ENCODE data around the gene MCF2L.
"Not testable (repeated sequence)": the region's sequence is repeated elsewhere in the genome, so short reads cannot be mapped to it uniquely, and the experiment has no call there.

Gene MCF2L

DNA sequence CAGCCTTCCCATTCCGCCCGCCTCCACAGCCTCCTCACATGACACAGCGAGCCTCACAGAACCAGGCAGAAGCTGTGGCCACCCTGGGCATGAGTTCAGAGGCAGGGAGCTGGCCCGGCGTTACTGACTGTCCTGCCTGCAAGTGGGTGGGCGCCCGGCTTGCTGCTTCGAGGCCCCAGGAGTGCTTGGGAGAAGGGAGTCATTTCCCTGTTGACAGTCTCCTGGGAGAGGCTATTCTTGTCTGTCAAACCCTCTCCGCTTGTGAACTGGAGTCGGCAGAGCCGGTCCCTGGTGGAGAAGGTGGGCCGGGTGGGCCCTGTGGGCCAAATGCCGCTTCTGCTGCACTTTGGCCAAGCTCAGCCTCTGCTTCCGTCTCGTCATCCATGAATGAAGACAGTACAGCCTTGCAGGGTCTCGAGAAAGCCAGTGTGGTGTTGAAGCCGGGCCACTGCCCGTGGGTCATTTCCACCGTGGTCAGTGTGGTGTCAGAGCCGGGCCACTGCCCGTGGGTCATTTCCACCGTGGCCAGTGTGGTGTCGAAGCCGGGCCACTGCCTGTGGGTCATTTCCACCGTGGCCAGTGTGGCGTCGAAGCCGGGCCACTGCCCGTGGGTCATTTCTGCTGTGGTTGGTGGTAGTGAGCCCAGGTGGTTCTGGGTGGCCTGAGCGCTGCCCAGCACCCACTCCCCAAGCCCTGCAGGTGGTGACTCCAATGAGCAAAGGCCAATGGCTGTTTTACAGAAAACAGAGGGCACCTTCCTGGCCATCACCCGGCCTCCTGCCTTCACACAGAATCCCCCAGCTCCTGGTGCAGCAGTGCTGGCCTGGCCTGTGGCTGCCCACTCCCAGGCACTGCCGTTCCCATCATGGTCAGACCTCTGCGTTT, 123.1 kb downstream of the MCF2L start:
- FAIRE-seq (no peak), DNase-seq (ENCODE audit: low spot score) (no peak)

DNA sequence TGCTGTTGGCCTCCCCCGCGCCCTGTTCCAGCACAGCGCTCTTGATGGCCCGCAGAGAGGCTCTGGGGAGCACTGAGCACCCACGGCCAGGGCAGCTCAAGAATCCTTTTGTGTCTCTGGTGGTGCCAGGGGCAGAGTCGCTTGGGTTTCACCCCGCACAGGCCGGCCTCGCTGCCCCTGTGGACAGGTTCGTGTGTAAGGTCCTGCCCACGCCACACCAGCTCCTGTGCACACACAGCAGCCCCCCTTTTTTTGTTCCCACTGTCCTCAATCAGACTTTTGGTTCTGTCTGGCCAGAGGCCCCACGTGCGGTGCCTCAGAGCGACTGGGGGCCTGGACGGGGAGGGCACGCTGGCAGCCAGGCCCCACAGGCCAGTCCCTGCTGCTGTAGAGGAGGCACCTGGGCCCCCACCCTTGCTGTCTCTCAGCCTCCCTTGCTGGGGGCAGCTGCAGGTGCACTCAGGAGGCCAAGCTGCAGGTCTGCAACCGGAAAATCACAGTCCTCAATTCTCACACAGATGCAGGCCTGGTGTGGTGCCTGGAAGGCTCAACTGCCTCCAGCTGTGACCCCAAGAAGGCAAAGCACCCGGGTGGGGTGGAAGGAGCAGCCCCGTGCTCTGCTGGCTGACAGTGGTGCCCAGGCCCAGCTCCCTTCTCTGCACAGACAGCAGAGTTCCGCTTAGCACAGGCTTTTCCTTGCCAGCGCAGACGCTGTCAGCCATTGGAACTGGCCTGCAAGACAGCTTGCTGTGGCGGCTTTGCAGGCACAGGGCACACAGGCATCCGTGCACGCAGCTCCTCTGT, 124.0 kb downstream of the MCF2L start:
- DNase-seq (ENCODE audit: low spot score) (no peak), FAIRE-seq (no peak)

DNA sequence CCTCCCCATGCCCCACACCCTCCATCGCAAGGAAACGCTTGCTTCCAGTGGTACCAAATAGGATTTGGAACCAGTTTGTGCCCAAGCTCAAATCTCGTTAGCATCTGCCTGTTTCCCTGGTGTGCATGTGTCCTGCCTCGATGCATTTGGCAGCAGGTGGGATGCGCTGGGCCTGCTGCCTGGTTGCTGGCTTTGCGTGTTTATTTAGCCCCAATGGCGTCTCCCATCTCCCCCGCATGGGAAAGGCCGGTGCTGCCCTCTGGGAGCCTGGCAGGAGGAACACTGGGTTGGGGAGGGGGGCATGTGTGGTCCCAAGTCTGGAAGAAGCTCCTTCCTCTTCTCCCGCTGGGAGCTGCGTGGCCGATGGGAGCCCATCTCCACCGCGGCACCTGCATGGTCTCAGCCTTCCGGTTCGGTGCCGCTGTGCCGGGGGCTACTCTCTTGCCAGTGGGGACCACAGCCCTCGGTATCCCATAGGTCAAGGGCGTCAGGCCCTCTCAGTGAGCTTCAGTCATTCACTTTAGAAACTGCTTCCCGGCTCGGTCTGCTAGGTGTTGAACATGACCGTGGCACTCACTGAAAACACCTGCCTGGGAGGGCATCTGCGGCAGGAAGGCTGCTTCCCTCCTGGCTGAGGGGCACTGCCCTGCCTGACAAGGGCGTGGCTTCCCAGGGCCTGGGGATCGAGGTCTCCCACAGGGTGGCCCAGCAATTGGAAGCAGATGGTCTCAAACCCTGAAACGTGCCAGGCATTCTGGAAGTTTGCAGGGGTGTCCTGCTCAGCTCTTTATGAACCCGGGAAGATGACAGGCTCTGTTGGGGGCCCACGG, 124.8 kb downstream of the MCF2L start:
- FAIRE-seq: no peak
- no peak for DNase-seq (ENCODE audit: low spot score)

DNA sequence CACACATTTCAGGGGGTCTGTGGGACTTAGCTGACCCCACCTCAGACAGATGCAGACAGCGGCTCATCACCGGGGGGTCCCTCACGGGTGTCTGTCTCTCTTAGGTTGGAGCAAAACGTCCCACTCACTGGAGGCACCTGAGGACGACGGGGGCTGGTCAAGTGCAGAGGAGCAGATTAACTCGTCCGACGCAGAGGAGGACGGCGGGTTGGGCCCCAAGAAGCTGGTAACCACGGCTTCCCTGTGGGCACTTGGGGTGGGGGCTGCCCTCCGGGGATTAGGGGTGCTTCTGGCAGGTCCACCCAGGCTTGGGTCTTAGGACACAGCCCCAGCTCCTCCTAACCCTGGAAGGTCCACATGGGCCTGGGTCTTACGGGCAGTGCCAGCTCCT, 125.4 kb downstream of the MCF2L start:
- no peak for DNase-seq (ENCODE audit: low spot score)
- FAIRE-seq: no peak

DNA sequence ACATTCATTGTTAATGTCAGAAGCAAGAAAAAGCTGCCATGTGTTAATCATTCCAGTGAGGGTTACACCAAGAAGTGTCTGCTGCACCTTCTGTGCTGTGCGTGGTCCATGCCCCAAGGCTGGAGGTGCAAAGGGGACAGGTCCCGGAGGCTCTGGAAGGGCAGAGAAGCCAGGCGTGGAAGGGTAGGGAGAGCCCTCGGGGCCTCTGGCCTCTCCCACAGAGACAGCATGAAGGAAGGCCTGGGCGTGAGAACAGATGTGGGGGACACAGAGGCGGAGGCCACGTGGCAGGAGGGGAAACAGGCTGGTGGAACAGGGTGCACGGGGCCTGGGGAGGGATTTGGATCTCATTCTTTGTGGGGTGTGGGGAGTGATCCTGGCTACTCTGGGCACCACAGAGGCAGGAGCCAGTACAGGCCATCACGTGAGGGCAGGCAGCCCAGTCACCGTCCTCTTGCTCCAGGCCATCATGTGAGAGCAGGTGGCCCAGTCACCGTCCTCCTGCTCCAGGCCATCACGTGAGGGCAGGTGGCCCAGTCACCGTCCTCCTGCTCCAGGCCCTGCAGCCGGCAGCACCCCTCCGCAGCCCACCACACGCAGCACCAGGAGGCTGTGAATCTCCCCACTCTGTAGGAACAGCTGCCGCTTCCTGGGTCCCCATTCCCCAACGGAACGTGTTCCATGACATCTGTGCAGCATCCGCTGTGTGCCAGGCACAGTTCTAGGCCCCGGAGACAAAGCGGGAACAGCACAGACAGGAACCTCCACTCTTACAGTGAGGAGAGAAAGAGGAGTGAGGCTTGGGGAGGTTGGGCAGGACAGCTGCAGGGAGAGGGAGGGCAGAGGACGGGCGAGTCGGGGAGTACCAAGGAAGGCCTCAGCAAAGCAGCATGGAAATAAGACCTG, 126.4 kb downstream of the MCF2L start:
- FAIRE-seq (no peak), DNase-seq (ENCODE audit: low spot score) (no peak)

DNA sequence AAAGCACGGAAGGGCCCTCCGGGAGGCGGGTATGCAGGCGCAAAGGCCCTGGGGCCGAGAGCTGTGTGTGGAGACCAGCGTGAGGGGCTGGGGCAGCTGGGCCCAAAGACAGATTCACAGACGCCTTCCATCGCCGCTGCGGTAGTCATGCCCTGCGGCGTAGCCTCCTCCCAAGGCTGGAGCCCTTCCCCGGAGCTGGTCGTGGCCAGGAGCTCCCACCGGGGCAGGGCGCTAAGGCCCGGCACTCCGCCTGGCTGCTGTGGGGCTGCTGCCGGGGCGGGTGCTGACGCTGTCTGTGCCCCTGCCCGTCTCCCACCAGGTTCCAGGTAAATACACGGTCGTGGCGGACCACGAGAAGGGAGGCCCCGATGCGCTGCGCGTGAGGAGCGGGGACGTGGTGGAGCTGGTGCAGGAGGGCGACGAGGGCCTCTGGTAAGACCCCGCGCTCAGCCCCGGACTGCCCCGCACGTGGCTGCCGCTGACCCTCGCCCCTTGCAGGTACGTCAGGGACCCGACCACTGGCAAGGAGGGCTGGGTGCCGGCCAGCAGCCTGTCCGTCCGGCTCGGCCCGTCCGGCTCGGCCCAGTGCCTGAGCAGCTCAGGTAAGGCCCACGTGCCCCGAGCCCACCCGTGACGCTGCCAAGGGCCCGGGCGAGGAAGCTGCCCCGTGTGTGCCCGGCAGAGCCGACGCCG, 127.2 kb downstream of the MCF2L start:
- no peak for DNase-seq (ENCODE audit: low spot score)
- FAIRE-seq: no peak

DNA sequence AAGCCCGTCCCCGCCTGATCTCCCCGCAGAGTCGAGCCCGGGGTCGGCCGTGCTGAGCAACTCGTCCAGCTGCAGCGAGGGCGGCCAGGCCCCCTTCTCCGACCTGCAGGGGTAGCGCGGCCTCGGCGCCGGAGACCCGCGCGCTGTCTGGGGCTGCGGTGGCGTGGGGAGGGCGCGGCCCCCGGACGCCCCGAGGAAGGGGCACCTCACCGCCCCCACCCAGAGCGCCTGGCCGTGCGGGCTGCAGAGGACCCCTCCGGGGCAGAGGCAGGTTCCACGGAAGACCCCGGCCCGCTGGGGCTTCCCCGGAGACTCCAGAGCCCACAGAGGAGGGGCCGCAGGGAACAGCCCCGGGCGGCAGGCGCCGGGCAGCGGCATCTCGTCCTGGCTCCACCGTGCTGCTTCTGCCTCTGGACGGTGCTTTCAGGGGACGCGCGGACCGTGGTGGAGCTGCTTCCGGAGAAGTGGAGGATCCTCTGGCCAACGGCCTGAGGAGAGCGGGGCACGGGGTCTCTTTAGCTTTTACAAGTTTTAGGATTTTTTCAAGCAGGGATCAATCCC, 127.8 kb downstream of the MCF2L start:
- no peak for DNase-seq (ENCODE audit: low spot score)
- FAIRE-seq: no peak

DNA sequence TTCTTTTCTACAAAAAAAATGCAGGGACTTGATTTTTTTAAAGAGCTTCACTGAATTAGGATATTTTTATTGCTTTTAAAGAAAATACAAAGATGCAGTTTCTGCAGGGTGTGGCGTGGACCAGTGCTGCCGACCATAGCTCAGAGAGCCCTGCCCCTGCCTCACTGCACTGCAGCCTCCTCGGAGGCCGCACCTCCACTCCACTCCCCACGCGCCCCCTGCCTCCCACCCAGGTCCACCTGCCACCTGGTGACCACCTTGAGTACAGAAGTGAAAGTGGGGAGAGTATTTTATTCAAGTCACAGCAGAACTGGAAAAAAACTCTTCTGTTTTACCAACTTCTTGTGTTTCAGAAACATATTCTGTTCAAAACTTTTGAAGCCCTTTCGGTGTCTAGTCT, 128.6 kb downstream of the MCF2L start:
- no peak for FAIRE-seq
- no peak for DNase-seq (ENCODE audit: low spot score)

DNA sequence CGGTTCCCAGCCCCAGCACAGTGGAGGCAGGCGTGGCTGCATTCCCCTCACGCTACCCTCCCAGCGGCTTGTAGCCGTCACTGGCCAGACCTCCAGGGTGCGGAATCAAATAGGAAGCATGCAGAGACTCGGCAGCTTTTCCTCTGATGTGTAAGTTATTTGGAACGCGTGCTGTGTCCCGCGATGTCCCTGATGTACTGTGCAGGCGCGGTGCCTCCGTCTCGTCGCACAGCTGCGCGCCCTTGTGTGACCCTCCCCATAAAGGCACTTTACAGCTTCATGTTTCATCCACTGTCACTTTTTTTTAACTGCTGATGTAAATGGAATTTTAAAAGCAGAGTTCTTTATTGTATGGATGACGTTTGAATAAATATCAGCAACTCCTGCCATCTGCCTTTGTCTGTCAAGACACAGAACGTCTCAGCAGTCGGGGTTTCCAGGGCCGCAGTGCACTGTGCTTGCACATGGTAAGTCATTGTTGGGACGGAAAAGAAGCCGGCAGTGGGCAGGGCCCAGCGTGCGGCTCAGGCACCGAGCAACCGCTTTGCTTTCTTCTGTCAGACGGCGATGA, 129.2 kb downstream of the MCF2L start:
- FAIRE-seq: no peak
- DNase-seq (ENCODE audit: low spot score): no peak

DNA sequence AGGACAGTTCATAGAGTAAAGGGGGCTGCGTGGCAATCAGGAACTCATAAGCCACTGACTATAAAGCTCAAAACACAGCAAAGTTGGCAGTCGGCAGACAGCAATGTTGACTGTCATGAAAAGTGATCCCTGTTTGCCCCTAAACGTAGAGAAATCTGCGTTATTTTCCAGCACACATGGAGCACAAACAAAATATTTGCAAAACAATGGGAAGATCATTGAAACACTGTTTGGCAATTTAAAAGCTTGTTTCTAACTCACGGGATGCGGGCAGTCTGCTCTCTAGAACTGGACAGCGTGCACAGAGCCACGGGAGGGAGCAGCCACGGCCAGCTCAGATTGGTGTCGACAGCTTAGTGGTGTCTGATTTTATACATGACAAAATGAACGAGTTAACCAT, 130.1 kb downstream of the MCF2L start:
- FAIRE-seq (no peak), DNase-seq (ENCODE audit: low spot score) (no peak)

DNA sequence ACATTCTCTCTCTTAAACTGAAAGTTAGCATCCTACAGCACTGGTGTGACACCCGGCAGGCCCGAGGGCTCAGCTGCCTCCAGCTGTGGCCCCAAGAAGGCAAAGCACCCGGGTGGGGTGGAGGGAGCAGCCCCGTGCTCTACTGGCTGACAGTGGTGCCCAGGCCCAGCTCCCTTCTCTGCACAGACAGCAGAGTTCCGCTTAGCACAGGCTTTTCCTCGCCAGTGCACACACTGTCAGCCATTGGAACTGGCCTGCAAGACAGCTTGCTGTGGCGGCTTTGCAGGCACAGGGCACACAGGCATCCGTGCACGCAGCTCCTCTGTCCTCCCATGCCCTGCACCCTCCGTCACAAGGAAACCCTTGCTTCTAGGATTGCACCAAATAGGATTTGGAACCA, 133.3 kb downstream of the MCF2L start:
- DNase-seq (ENCODE audit: low spot score): not testable (repeated sequence)
- peak; percentile 90 for FAIRE-seq

DNA sequence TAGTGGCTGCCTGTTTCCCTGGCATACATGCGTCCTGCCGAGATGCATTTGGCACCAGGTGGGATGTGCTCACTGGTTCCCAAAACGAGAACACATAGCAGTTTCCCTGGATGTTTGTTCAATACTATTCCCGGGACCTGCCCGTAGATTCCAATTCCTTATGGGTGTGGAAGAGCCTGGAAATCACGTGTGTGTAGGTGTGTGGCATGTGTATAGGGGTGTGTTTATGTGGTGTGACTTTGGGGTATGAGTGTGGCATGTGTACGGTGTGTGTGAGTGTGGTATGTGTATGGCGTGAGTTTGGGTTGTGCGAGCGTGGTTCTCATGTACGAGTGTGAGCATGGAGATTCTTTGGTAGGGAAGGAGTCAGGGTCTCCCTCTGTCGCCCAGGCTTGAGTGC, 133.7 kb downstream of the MCF2L start:
- peak; percentile 92 for FAIRE-seq
- DNase-seq (ENCODE audit: low spot score): no peak

DNA sequence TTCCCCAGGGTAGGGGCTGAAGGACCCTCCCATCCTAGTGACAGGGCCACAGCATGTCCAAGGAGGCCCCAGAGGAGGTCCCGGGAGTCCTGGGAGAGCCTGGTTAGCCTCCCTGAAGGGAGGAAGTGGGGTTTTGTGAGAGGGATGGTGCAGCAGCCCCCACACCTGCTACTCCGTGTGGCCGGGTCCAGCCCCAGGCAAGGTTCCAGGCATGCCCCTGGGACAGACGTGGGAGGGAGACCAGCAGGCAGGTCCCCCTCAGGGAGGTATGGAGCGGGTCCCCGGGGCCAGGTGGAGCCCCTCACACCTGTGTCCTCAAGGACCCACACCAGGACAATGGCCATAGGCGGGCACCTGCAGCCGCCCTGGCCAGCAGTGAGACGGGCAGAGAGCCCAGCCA, 134.6 kb downstream of the MCF2L start:
- no peak for DNase-seq (ENCODE audit: low spot score)

DNA sequence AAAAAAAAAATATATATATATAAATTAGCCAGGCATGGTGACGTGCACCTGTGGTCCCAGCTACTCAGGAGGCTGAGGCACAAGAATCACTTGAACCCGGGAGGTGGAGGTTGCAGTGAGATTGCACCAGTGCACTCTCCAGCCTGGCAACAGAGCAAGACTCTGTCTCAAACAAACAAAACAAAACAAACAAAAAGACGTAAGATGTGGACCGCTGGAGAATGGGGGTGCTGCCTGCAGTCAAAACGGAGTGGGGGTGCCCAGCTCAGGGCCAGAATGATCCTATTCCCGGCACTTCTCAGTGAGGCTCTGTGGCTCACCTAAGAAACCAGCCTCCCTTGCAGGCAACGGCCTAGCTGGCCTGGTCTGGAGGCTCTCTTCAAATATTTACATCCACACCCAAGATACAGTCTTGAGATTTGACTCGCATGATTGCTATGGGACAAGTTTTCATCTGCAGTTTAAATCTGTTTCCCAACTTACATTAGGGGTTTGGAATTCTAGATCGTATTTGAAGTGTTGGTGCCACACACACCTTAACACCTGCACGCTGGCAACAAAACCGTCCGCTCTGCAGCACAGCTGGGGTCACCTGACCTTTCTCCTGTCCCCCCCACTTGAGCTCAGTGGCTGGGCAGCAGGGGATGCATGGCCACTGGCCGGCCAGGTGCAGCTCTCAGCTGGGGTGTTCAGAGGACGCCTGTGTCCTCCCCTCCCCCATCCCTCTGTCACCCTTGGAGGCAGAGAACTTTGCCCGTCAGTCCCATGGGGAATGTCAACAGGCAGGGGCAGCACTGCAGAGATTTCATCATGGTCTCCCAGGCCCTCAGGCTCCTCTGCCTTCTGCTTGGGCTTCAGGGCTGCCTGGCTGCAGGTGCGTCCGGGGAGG, 136.3 kb downstream of the MCF2L start, which contains the start of gene F7:
TSS of gene F7 (plus strand) at position 760 of the 889 bp plus-strand sequence. CDS start at position 811, 51 bp downstream.
- DNase-seq (ENCODE audit: low spot score) (no peak), FAIRE-seq (peak; percentile 13)

More for the DNA sequence above, 134.6 kb downstream of the MCF2L start:
- no peak for FAIRE-seq

DNA sequence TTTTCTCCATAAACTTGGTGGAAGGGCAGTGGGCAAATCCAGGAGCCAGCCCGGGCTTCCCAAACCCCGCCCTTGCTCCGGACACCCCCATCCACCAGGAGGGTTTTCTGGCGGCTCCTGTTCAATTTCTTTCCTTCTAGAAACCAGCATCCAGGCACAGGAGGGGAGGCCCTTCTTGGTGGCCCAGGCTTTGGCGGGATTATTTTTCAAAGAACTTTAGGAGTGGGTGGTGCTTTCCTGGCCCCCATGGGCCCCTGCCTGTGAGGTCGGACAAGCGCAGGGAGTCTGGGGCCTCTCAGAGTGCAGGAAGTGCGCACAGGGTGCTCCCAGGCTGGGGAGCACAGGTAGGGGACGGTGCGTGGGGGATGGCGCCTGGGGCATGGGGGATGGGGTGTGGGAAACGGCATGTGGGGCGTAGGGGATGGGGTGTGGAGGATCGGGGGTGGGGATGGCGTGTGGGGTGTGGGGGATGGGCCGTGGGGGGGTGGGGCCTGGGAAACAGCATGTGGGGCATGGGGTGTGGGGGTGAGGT, 137.0 kb downstream of the MCF2L start:
- FAIRE-seq (no peak), DNase-seq (ENCODE audit: low spot score) (no peak)

DNA sequence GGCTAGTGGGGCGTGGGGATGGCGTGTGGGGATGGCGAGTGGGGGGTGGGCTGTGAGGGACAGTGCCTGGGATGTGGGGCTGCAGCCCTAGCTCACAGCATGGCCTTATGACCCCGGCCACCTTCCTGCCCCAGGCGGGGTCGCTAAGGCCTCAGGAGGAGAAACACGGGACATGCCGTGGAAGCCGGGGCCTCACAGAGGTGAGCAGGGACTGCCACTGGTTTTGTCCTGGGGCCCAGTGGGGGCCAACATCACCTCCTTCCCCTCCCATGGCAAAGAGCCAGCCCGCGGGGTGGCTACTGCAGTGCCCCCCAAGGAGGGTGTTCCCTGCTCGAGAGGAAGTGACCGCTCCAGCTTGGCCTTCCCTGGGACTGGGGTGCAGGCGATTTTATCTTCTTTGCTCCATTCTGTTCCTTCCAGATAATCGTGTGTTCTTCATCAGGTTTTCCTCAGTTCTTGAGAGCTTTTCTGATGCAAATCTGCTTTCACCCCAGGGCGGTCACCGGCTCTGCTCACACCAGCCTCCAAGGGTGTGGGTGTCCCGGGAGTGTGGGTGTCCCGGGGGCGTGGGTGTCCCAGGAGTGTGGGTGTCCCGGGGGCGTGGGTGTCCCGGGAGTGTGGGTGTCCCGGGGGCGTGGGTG, 137.8 kb downstream of the MCF2L start:
- no peak for DNase-seq (ENCODE audit: low spot score)
- no peak for FAIRE-seq

DNA sequence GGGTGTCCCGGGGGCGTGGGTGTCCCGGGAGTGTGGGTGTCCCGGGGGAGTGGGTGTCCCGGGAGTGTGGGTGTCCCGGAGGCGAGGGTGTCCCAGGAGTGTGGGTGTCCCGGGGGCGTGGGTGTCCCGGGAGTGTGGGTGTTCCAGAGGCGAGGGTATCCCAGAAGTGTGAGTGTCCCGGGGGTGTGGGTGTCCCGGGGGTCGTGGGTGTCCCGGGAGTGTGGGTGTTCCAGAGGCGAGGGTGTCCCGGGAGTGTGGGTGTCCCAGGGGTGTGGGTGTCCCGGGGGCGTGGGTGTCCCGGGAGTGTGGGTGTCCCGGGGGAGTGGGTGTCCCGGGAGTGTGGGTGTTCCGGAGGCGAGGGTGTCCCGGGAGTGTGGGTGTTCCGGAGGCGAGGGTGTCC, 139.5 kb downstream of the MCF2L start:
- FAIRE-seq; DNase-seq (ENCODE audit: low spot score): not testable (repeated sequence)

Measured in urothelium cell line (cell line).